Lower lobe of right lung (tissue), 2 donors: ENCODE data around the gene ARID1B. TPM values are rescaled to one million over a fixed set of nuclear protein-coding genes. Genes with fewer than 3 reads are reported as not detected.

Experiments
- ATAC-seq, 2 donors: fragments of 200-7000 bp; cut with Tn5 transposase; one replicate each; pipeline ENCODE4 v1.9.1; 2020 to 2022; ENCODE audit warnings: mild to moderate bottlenecking in 2 of 2, moderate library complexity in 2 of 2
- DNase-seq: peaks from one replicate; pipeline ENCODE4 v3.0.0-alpha.2; 2020
- H3K27ac ChIP-seq: fragments of 200-600 bp; one replicate; pipeline ENCODE4 v1.8.0; 2022
- H3K27me3 ChIP-seq: fragments of 200-600 bp; one replicate; pipeline ENCODE4 v1.8.0; 2022; ENCODE audit warnings: low read depth
- H3K36me3 ChIP-seq: fragments of 200-600 bp; one replicate; pipeline ENCODE4 v1.8.0; 2022; ENCODE audit warnings: mild to moderate bottlenecking
- H3K4me1 ChIP-seq: fragments of 200-600 bp; one replicate; pipeline ENCODE4 v1.8.0; 2022
- H3K4me3 ChIP-seq: fragments of 200-600 bp; one replicate; pipeline ENCODE4 v1.8.0; 2022; ENCODE audit warnings: mild to moderate bottlenecking
- H3K9me3 ChIP-seq: fragments of 200-600 bp; one replicate; pipeline ENCODE4 v1.8.0; 2022
- intact Hi-C: fragments of 100-400 bp; cut with DNase I; formaldehyde crosslinking; loops from one replicate; pipeline ENCODE4 v1.11.0; 2022
- total RNA-seq: library from RNA; stranded (reverse); fragmentation: NEBNext Ultra II Directional; extraction: Animal tissue kit (Norgen Biotek cat#: 25700); gene quantifications from one replicate; pipeline ENCODE4 v1.2.1, GENCODE V29; 2021
- TF ChIP-seq, protein P1 (sequence below): fragments of 200-600 bp; IDR thresholded peaks from one replicate; pipeline ENCODE4 v1.8.0; 2022; ENCODE audit warnings: antibody characterized with exemption, mild to moderate bottlenecking
- donor health status: DM: no; HTN: yes; CAD: no; lungs with severe emphysema.

The ARID1B gene
- total RNA-seq, 1 donor from 2014 or later: 95.5 TPM

DNA sequence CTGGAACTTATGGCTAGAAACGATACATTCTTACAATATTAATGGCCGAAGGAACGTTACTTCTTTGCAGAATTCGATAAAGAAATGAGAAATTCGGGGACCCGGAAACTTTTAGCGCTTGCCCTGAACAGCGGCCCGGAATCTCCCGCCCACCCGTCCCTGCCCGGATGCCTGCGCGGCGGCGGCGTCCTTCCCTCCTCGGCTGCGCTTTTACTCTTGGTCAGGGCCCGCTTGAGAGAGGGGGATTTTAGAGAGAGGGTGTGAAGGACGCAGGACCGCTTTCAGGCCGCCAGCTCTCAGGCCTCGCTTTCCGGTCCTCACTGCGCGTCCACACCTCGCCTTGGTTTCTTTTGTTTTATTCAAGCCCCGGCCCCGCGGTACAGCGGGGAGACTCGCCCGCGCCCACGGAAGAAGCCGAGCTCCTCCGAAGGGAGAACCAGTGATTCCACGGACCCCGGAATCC, 243.7 kb downstream of the ARID1B start:
- H3K36me3 ChIP-seq: no peaks in the 10 kb centered on the region
- TF ChIP-seq, protein P1, sequence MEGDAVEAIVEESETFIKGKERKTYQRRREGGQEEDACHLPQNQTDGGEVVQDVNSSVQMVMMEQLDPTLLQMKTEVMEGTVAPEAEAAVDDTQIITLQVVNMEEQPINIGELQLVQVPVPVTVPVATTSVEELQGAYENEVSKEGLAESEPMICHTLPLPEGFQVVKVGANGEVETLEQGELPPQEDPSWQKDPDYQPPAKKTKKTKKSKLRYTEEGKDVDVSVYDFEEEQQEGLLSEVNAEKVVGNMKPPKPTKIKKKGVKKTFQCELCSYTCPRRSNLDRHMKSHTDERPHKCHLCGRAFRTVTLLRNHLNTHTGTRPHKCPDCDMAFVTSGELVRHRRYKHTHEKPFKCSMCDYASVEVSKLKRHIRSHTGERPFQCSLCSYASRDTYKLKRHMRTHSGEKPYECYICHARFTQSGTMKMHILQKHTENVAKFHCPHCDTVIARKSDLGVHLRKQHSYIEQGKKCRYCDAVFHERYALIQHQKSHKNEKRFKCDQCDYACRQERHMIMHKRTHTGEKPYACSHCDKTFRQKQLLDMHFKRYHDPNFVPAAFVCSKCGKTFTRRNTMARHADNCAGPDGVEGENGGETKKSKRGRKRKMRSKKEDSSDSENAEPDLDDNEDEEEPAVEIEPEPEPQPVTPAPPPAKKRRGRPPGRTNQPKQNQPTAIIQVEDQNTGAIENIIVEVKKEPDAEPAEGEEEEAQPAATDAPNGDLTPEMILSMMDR: no peak
- ATAC-seq (peak; percentile 59 to 69), DNase-seq (no peak)
- peaks cover 36% of the 10 kb centered on the region for H3K4me1 ChIP-seq
- H3K27ac ChIP-seq: peak overlapping the region; percentile 98
- H3K4me3 ChIP-seq: peak overlapping the region; percentile 75
- H3K27me3 ChIP-seq: no peaks in the 10 kb centered on the region
- intact Hi-C loops: no loop called here
- H3K9me3 ChIP-seq: no peaks in the 10 kb centered on the region

DNA sequence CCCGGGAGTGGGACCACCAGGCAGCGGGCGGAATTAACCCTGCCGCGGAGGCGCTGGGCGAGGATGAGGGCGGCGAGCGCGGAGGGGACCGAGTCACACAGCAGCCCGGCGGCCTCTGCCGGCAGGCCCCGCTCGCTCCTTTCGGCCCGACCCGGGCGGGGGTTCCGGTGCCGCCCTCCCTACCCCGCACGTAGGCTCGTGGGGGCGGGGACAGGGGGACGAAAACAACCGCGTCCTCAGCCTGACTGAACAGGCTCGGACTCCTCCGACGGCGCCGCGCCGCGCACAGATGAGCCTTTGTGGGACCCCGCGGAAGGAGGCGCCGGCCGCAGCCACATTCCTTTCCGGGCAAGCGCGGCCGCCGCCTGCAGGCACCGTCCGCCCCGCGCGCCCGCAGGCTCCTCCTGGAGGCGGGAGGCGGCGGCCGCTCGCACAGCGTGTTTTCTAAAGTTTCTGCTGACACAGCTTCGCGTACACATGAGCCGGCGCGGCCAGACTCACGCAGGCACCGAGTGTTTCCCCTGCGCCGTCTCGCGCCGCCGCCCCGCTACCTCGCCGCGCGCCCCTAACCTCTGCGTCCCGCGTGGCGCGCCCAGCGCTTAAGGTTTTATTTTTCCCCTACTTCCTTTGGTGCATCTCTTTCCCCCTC, 244.3 kb downstream of the ARID1B start:
- Histone ChIP-seq H3K36me3 (no peaks in the 10 kb centered on the region), H3K4me3 (peak overlapping the region; percentile 75), H3K9me3 (no peaks in the 10 kb centered on the region), H3K27ac (peak overlapping the region; percentile 98), H3K4me1 (peaks cover 36% of the 10 kb centered on the region), H3K27me3 (no peaks in the 10 kb centered on the region)
- DNase-seq: peak; percentile 94
- TF ChIP-seq, protein P1: peak; percentile 57
- intact Hi-C loops: no loop called here
- ATAC-seq: peak; percentile 96 to 97

DNA sequence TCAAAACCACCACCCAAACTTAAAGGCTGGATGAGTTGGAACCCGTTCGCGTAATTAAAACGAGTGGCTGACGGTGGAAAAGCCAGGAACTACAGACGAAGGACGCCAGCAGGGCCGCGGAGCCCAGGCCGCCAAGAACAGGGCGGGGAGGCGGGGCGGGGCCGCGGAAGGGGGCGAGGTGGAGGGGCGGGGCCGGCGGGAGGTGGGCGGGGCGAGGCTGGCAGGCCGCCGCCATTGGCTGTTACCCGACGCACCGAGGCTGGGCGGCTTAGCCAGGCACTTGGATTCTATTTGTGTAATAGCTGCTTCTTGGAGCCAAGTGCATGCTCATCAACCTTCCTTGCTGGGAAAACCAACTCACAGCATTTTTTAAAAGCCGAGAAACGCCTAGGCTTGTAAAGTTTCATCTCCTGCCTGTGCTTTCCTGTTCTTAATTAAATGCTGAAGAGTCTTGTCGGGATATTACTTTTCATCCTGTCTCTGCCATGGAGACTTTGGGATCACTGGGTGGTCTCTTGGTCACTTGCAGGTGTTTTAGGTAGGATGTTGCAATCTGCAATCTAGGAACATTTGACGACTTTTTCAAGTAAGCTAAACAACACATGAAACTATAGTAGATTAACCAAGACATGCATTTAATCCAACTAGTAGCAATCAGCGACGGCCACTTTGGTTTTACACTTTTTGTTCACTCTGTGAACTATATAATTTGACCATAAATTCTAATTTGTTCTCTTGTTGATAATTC, 245.0 kb downstream of the ARID1B start:
- Histone ChIP-seq H3K4me3 (peak overlapping the region; percentile 75), H3K36me3 (no peaks in the 10 kb centered on the region), H3K9me3 (no peaks in the 10 kb centered on the region), H3K27me3 (no peaks in the 10 kb centered on the region), H3K4me1 (peaks cover 36% of the 10 kb centered on the region), H3K27ac (peak overlapping the region; percentile 98)
- TF ChIP-seq, protein P1: no peak
- ATAC-seq: peak; percentile 95 to 97
- intact Hi-C loops: no loop called here
- peak; percentile 91 for DNase-seq

DNA sequence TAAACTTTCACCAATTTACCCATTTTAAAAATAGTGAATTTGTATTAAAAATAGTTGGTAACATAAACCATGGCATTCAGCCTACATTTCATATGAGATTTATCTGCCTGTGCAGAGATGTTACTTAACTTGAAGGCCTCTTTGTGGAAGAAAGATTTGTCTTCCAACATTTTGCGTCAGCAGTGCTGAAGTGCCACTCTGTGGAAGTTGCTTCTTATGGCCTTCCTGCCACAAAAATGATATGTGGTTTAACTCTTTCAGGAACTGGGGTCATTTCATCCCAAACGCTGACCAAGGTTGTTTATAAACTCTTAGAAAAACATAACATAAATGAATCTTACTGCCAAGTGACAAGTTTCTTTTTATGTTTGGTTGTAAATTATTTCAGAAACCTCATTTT, 246.8 kb downstream of the ARID1B start:
- TF ChIP-seq, protein P1: no peak
- H3K4me3 ChIP-seq: no peak overlapping the region
- H3K9me3 ChIP-seq: no peaks in the 10 kb centered on the region
- no peak for ATAC-seq
- no peaks in the 10 kb centered on the region for H3K27me3 ChIP-seq
- intact Hi-C loops: no loop called here
- peak overlapping the region; percentile 7 for H3K27ac ChIP-seq
- DNase-seq: no peak
- H3K36me3 ChIP-seq: no peaks in the 10 kb centered on the region
- H3K4me1 ChIP-seq: peaks cover 35% of the 10 kb centered on the region

DNA sequence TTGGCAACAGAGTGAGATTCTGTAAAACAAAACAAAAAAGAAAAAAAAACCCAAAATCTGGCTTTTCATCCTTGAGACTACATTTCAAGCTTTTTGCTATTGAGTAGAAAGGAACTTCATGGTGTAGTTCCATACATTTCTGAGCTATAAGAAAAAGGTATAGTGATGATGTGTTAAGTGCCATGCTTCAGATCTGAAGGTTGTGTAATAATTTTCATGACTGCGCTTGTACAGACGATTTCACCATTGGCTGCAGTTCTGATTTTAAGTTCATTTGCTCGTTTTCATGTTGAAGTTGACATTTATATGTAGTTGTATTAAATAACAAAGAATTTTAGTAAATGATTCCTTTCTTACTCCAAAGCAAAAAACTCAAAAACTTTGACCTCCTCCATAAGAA, 247.6 kb downstream of the ARID1B start:
- Histone ChIP-seq H3K27ac (peak overlapping the region; percentile 7), H3K4me3 (no peak overlapping the region), H3K9me3 (no peaks in the 10 kb centered on the region), H3K36me3 (no peaks in the 10 kb centered on the region), H3K4me1 (peaks cover 27% of the 10 kb centered on the region), H3K27me3 (no peaks in the 10 kb centered on the region)
- ATAC-seq: no peak
- no peak for DNase-seq
- intact Hi-C loops: no loop called here
- TF ChIP-seq, protein P1: no peak
